MM.1S (cell line): ENCODE measurements around the gene C17orf50.
"Not testable (repeated sequence)": the region's sequence is repeated elsewhere in the genome, so short reads cannot be mapped to it uniquely, and the experiment has no call there.

ENCODE experiments used
- DNase-seq: peaks from one replicate; pipeline ENCODE4 v3.0.0-alpha.2; 2015
- H2AFZ ChIP-seq: fragments of 300-600 bp; sonication (generic); 2 replicates; pipeline ENCODE4 v1.6.0; 2016; ENCODE audit warnings: antibody characterized with exemption, low read length
- H3F3A ChIP-seq: fragments of 300-600 bp; sonication (generic); 2 replicates; pipeline ENCODE4 v1.6.1; 2016; ENCODE audit warnings: mild to moderate bottlenecking, antibody characterized with exemption, low read length, moderate library complexity, mixed read lengths; ENCODE audit not compliant: insufficient read depth
- H3K27ac ChIP-seq: fragments of 300-600 bp; sonication (generic); 2 replicates; pipeline ENCODE4 v1.5.1; 2016; ENCODE audit warnings: mild to moderate bottlenecking, low read length
- H3K27me3 ChIP-seq: fragments of 300-600 bp; sonication (generic); replicated peaks from 2 replicates; pipeline ENCODE4 v1.6.0; 2016; ENCODE audit warnings: low read length; ENCODE audit not compliant: insufficient read depth
- H3K36me3 ChIP-seq: fragments of 300-600 bp; sonication (generic); replicated peaks from 2 replicates; pipeline ENCODE4 v1.6.1; 2016; ENCODE audit warnings: mild to moderate bottlenecking, low read length, mixed read lengths; ENCODE audit not compliant: insufficient read depth
- H3K4me1 ChIP-seq: fragments of 300-600 bp; sonication (generic); 2 replicates; pipeline ENCODE4 v1.6.1; 2016; ENCODE audit warnings: low read length, mixed read lengths
- H3K4me2 ChIP-seq: fragments of 300-600 bp; sonication (generic); 2 replicates; pipeline ENCODE4 v1.6.0; 2016; ENCODE audit warnings: low read depth, low read length
- H3K4me3 ChIP-seq: fragments of 300-600 bp; sonication (generic); 2 replicates; pipeline ENCODE4 v1.5.1; 2016; ENCODE audit warnings: low read length, mixed read lengths
- H3K79me2 ChIP-seq: fragments of 300-600 bp; sonication (generic); 2 replicates; pipeline ENCODE4 v1.6.1; 2016; ENCODE audit warnings: mixed run types, low read length, mixed read lengths
- H3K9ac ChIP-seq: fragments of 300-600 bp; sonication (generic); 2 replicates; pipeline ENCODE4 v1.6.1; 2016; ENCODE audit warnings: low read length, mixed read lengths
- H3K9me2 ChIP-seq: fragments of 300-600 bp; sonication (generic); replicated peaks from 2 replicates; pipeline ENCODE4 v1.6.1; 2016; ENCODE audit warnings: mild to moderate bottlenecking, low read length, mixed read lengths; ENCODE audit not compliant: insufficient read depth
- H3K9me3 ChIP-seq: fragments of 300-600 bp; sonication (generic); replicated peaks from 2 replicates; pipeline ENCODE4 v1.6.1; 2016; ENCODE audit warnings: mild to moderate bottlenecking, low read length, mixed read lengths; ENCODE audit not compliant: insufficient read depth
- H4K20me1 ChIP-seq: fragments of 300-600 bp; sonication (generic); 2 replicates; pipeline ENCODE4 v1.6.1; 2016; ENCODE audit warnings: mild to moderate bottlenecking, low read length, moderate library complexity, mixed read lengths; ENCODE audit not compliant: insufficient read depth
- CTCF ChIP-seq: fragments of 300-600 bp; sonication (generic); IDR thresholded peaks from 2 replicates; pipeline ENCODE4 v1.5.1; 2016; ENCODE audit warnings: antibody characterized with exemption, low read length, mixed read lengths
- EZH2 ChIP-seq: fragments of 300-600 bp; sonication (generic); optimal IDR thresholded peaks from 2 replicates; pipeline ENCODE3; 2017; ENCODE audit warnings: low read depth, mild to moderate bottlenecking, antibody characterized with exemption, low read length, mixed read lengths
- EZH2phosphoT487 ChIP-seq: fragments of 300-600 bp; sonication (generic); IDR thresholded peaks from 2 replicates; pipeline ENCODE4 v1.6.1; 2018; ENCODE audit warnings: antibody characterized with exemption, low read length

The C17orf50 gene

GRCh38 chr17:35749560-35750412 is 10.9 kb upstream of the C17orf50 start:
- Histone ChIP-seq H3K79me2 (no peaks in the 10 kb centered on the region), H3K36me3 (no peaks in the 10 kb centered on the region), H3K9ac (no peak overlapping the region), H3K4me2 (no peak overlapping the region), H3K27ac (no peak overlapping the region), H3F3A (no peaks in the 10 kb centered on the region), H3K9me3 (no peaks in the 10 kb centered on the region), H3K4me3 (no peak overlapping the region), H3K4me1 (no peaks in the 10 kb centered on the region), H3K9me2 (no peaks in the 10 kb centered on the region), H3K27me3 (peaks cover 39% of the 10 kb centered on the region), H4K20me1 (no peaks in the 10 kb centered on the region), H2AFZ (no peak overlapping the region)
- no peak for DNase-seq
- TF ChIP-seq EZH2 (no peak), EZH2phosphoT487 (no peak), CTCF (no peak)

- H3K4me1 ChIP-seq, result no peaks in the 10 kb centered on the region
- no peak overlapping the region for H3K27ac ChIP-seq
- H2AFZ ChIP-seq, result no peak overlapping the region
- H4K20me1 ChIP-seq, result no peaks in the 10 kb centered on the region
- H3K36me3 ChIP-seq, result no peaks in the 10 kb centered on the region
- no peak for DNase-seq
- no peaks in the 10 kb centered on the region for H3F3A ChIP-seq
- no peak overlapping the region for H3K4me3 ChIP-seq
- no peak overlapping the region for H3K9ac ChIP-seq
- no peak overlapping the region for H3K4me2 ChIP-seq
- H3K79me2 ChIP-seq, result no peaks in the 10 kb centered on the region
- H3K9me3 ChIP-seq, result no peaks in the 10 kb centered on the region
- H3K27me3 ChIP-seq, result peaks cover 35% of the 10 kb centered on the region
- H3K9me2 ChIP-seq, result no peaks in the 10 kb centered on the region
- TF ChIP-seq EZH2 (no peak), EZH2phosphoT487 (no peak), CTCF (no peak)
Observed at GRCh38 chr17:35750526-35751395, 9.9 kb upstream of the C17orf50 start.

- not testable (repeated sequence) for H3K4me3 ChIP-seq, H3K27ac ChIP-seq
Observed at GRCh38 chr17:35751541-35751940, 9.1 kb upstream of the C17orf50 start.

More at GRCh38 chr17:35751541-35751940, 9.1 kb upstream of the C17orf50 start:
- peaks cover 33% of the 10 kb centered on the region for H3K27me3 ChIP-seq
- not testable (repeated sequence) for H2AFZ ChIP-seq, H3K9me2 ChIP-seq, H3F3A ChIP-seq, H3K4me1 ChIP-seq, H4K20me1 ChIP-seq, H3K9me3 ChIP-seq, H3K79me2 ChIP-seq, H3K9ac ChIP-seq, H3K36me3 ChIP-seq, DNase-seq, H3K4me2 ChIP-seq
